PFSK-1 (cell line): ENCODE results near the gene FPR1.

ENCODE experiments used
- POLR2AphosphoS5 ChIP-seq: IDR thresholded peaks from 2 replicates; pipeline ENCODE4 v1.6.1; 2012; ENCODE audit warnings: low read depth, mild to moderate bottlenecking, control low read depth, low read length, moderate library complexity
- REST ChIP-seq, 2 experiments: IDR thresholded peaks; 2 replicates each; pipeline versions ENCODE4 v1.6.1 to v1.8.0; 2011 to 2012; ENCODE audit warnings: low read depth in 2 of 2, low read length in 2 of 2, control low read depth in 1 of 2, inconsistent platforms in 1 of 2, mild to moderate bottlenecking in 1 of 2, moderate library complexity in 1 of 2; ENCODE audit not compliant: insufficient read depth in 1 of 2
- SIN3A ChIP-seq: IDR thresholded peaks from 2 replicates; pipeline ENCODE4 v1.6.1; 2012; ENCODE audit warnings: mild to moderate bottlenecking, low read length, moderate library complexity, borderline replicate concordance; ENCODE audit not compliant: insufficient read depth
- TAF1 ChIP-seq: IDR thresholded peaks from 2 replicates; pipeline ENCODE4 v1.6.1; 2012; ENCODE audit warnings: low read length, control low read depth, borderline replicate concordance; ENCODE audit not compliant: insufficient read depth

DNA sequence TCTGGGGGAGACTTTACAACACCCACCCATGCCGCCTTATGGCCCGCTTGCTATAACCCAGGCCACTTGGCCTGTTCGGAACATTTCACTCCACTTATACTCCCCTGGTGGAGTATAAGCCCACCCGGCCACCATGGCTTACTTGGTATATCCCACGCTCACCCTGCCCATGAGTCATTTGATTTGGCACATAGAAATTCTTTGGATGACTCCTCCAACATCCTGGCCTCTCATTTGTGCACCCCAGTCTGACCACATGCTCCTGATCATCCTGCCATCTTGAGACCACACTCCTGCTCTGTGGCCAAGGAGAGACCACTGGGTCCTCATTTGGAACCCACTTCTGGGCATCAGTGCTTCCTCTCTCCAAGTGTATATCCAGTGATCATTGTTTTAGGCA, 53.4 kb downstream of the FPR1 start:
- TF ChIP-seq TAF1 (no peak), POLR2AphosphoS5 (no peak), REST (IDR thresholded peaks at IDR 0.05; ENCODE audit: insufficient read depth in 1 of 2, low read depth in 2 of 2, low read length in 2 of 2) (no peak), SIN3A (no peak)
